Measurements from ENCODE around the gene ZFPL1.

Gene ZFPL1

GRCh38 chr11:65131417-65131776, 47.4 kb downstream of the ZFPL1 start:
- DNase-seq, result no peak

GRCh38 chr11:65131895-65132237, 47.8 kb downstream of the ZFPL1 start:
- no peak for DNase-seq

GRCh38 chr11:65132238-65132987, 48.4 kb downstream of the ZFPL1 start:
- DNase-seq, result no peak

GRCh38 chr11:65132988-65133700, 49.1 kb downstream of the ZFPL1 start:
- no peak for DNase-seq

- no peak for DNase-seq
Measured at GRCh38 chr11:65133724-65134123, 49.7 kb downstream of the ZFPL1 start.

- peak; percentile 81 for DNase-seq
Measured at GRCh38 chr11:65134240-65134951, 50.4 kb downstream of the ZFPL1 start, which contains the start of gene SYVN1. Gene SYVN1, minus strand, starts transcription at chr11:65134519. Its CDS starts 918 bp downstream, at chr11:65133601.

GRCh38 chr11:65134952-65135632, 51.1 kb downstream of the ZFPL1 start:
- DNase-seq, result peak; percentile 98

- no peak for DNase-seq
Measured at GRCh38 chr11:65135633-65136145, 51.7 kb downstream of the ZFPL1 start.

- DNase-seq, result no peak
Measured at GRCh38 chr11:65136515-65137096, 52.6 kb downstream of the ZFPL1 start.
